GM23338 (cell line): Measurements from ENCODE around the gene TNFRSF6B. TPM values are rescaled to one million over a fixed set of nuclear protein-coding genes. Genes with fewer than 3 reads are reported as not detected.

Experiments used
- ATAC-seq: fragments of 200-7000 bp; cut with Tn5 transposase; 3 replicates; pipeline ENCODE4 v1.9.1; 2020
- DNase-seq: peaks from one replicate; pipeline ENCODE4 v3.0.0-alpha.2; 2015; ENCODE audit warnings: low spot score
- H2AFZ ChIP-seq: fragments of 200-600 bp; sonication (generic); 2 replicates; pipeline ENCODE4 v1.8.0; 2016; ENCODE audit warnings: antibody characterized with exemption, mild to moderate bottlenecking, moderate library complexity
- H3F3A ChIP-seq: fragments of 200-600 bp; sonication (generic); replicated peaks from 2 replicates; pipeline ENCODE4 v1.8.0; 2017; ENCODE audit warnings: antibody characterized with exemption, mixed run types, low read depth
- H3K27ac ChIP-seq: fragments of 200-600 bp; sonication (generic); 2 replicates; pipeline ENCODE4 v1.6.1; 2016; ENCODE audit warnings: low read depth
- H3K27me3 ChIP-seq: fragments of 200-600 bp; sonication (generic); 2 replicates; pipeline ENCODE4 v1.8.0; 2016; ENCODE audit warnings: mild to moderate bottlenecking, mixed run types, moderate library complexity; ENCODE audit not compliant: insufficient read depth
- H3K36me3 ChIP-seq: fragments of 200-600 bp; sonication (generic); 2 replicates; pipeline ENCODE4 v1.8.0; 2016; ENCODE audit warnings: mild to moderate bottlenecking; ENCODE audit not compliant: insufficient read depth
- H3K4me1 ChIP-seq: fragments of 200-600 bp; sonication (generic); 2 replicates; pipeline ENCODE4 v1.8.0; 2016; ENCODE audit warnings: mild to moderate bottlenecking, moderate library complexity; ENCODE audit not compliant: insufficient read depth
- H3K4me2 ChIP-seq: fragments of 200-600 bp; sonication (generic); 2 replicates; pipeline ENCODE4 v1.7.1; 2017; ENCODE audit warnings: mixed run types
- H3K4me3 ChIP-seq: fragments of 200-600 bp; sonication (generic); 2 replicates; pipeline ENCODE4 v1.6.1; 2016; ENCODE audit warnings: mixed run types
- H3K79me2 ChIP-seq: fragments of 200-600 bp; sonication (generic); replicated peaks from 2 replicates; pipeline ENCODE4 v1.8.0; 2017; ENCODE audit warnings: mild to moderate bottlenecking; ENCODE audit not compliant: insufficient read depth
- H3K9me2 ChIP-seq: fragments of 200-600 bp; sonication (generic); 2 replicates; pipeline ENCODE4 v1.8.0; 2017; ENCODE audit not compliant: insufficient read depth
- H4K20me1 ChIP-seq: fragments of 200-600 bp; sonication (generic); replicated peaks from 2 replicates; pipeline ENCODE4 v1.8.0; 2017; ENCODE audit warnings: mild to moderate bottlenecking; ENCODE audit not compliant: insufficient read depth
- H3K27ac Mint-ChIP-seq: 2 replicates; pipeline ENCODE4 v1.8.0; 2020; ENCODE audit warnings: inconsistent platforms, mild to moderate bottlenecking, moderate library complexity, mixed read lengths
- H3K27me3 Mint-ChIP-seq: 3 replicates; pipeline ENCODE4 v1.8.0; 2022; ENCODE audit warnings: low read depth, mild to moderate bottlenecking, moderate library complexity, mixed read lengths, inconsistent platforms; ENCODE audit not compliant: insufficient read depth, poor library complexity
- H3K36me3 Mint-ChIP-seq: 3 replicates; pipeline ENCODE4 v1.8.0; 2021; ENCODE audit warnings: low read depth, mild to moderate bottlenecking, inconsistent platforms, moderate library complexity, mixed read lengths
- H3K4me1 Mint-ChIP-seq: 3 replicates; pipeline ENCODE4 v1.8.0; 2020; ENCODE audit warnings: mild to moderate bottlenecking, inconsistent platforms, mixed read lengths
- H3K4me3 Mint-ChIP-seq: 3 replicates; pipeline ENCODE4 v1.8.0; 2021; ENCODE audit warnings: moderate library complexity, mild to moderate bottlenecking, inconsistent platforms, mixed read lengths
- H3K9me3 Mint-ChIP-seq: 3 replicates; pipeline ENCODE4 v1.8.0; 2020; ENCODE audit warnings: moderate library complexity, mild to moderate bottlenecking, inconsistent platforms, mixed read lengths
- CREB1 ChIP-seq: fragments of 250-450 bp; sonication (Bioruptor Pico); IDR thresholded peaks from 2 replicates; pipeline ENCODE4 v1.5.0; 2020; ENCODE audit warnings: low read depth, mild to moderate bottlenecking, moderate library complexity
- CTCF ChIP-seq, 2 experiments: fragments of 200-600 bp in 1 of 2; sonication (generic) in 1 of 2; conservative IDR thresholded peaks; 2 replicates each; pipeline versions ENCODE4 v1.5.1 to v1.6.1; 2016 to 2017; ENCODE audit warnings: antibody characterized with exemption in 2 of 2, low read depth in 2 of 2, mild to moderate bottlenecking in 2 of 2, moderate library complexity in 1 of 2
- ETS1 ChIP-seq: IDR thresholded peaks from 2 replicates; pipeline ENCODE4 v1.6.1; 2016; ENCODE audit warnings: antibody characterized with exemption
- EZH2 ChIP-seq: fragments of 200-600 bp; sonication (generic); IDR thresholded peaks from one replicate; pipeline ENCODE4 v1.8.0; 2017; ENCODE audit warnings: antibody characterized with exemption, mild to moderate bottlenecking, low read depth; ENCODE audit not compliant: unreplicated experiment
- EZH2phosphoT487 ChIP-seq: fragments of 200-600 bp; sonication (generic); IDR thresholded peaks from one replicate; pipeline ENCODE4 v1.8.1; 2018; ENCODE audit warnings: antibody characterized with exemption; ENCODE audit not compliant: unreplicated experiment
- POLR2AphosphoS5 ChIP-seq: IDR thresholded peaks from 2 replicates; pipeline ENCODE4 v1.6.1; 2016; ENCODE audit warnings: antibody characterized with exemption, low read depth
- STAT1 ChIP-seq: IDR thresholded peaks from one replicate; pipeline ENCODE4 v1.6.1; 2016; ENCODE audit warnings: antibody characterized with exemption; ENCODE audit not compliant: unreplicated experiment
- ZNF114 ChIP-seq: fragments of 250-450 bp; sonication (Bioruptor Pico); IDR thresholded peaks from 2 replicates; pipeline ENCODE4 v1.5.0; 2020; ENCODE audit warnings: mild to moderate bottlenecking, moderate library complexity
- ZNF331 ChIP-seq: fragments of 250-450 bp; sonication (Bioruptor Pico); IDR thresholded peaks from 2 replicates; pipeline ENCODE4 v1.5.0; 2020; ENCODE audit warnings: low read depth, mild to moderate bottlenecking, moderate library complexity
- polyA plus RNA-seq: library from polyadenylated mRNA; unstranded; fragments of >200 nt; fragmentation: Nextera tagmentation; extraction: Ambion mirVana; gene quantifications from 2 replicates; pipeline ENCODE4 v1.2.1, GENCODE V29; 2016
- total RNA-seq: library from RNA; depleted of rRNA; stranded (reverse); fragments of >200 nt; shearing (Covaris generic); gene quantifications from 2 replicates; pipeline ENCODE4 v1.2.3, GENCODE V29; 2014

Gene TNFRSF6B
- total and polyA plus RNA-seq, 2 experiments from 2014 or later, result 0.28 TPM; not detected in 1

- Histone ChIP-seq H3K9me2 (0 out of 2 replicates have a peak, but pooled peaks cover 5% of the 10 kb centered on the region), H4K20me1 (no peaks in the 10 kb centered on the region), H3K4me2 (peak within 1 kb of the TSS; percentile 82), H3K4me3 (peak within 1 kb of the TSS; percentile 63), H3F3A (peaks cover 15% of the 10 kb centered on the region), H3K36me3 (no peaks in the 10 kb centered on the region), H2AFZ (no peak within 1 kb of the TSS), H3K79me2 (no peaks in the 10 kb centered on the region), H3K4me1 (no peaks in the 10 kb centered on the region; the same call in 1 of the 2 replicates), H3K27me3 (peaks cover 6% of the 10 kb centered on the region), H3K27ac (no peak within 1 kb of the TSS)
- H3K9me3 Mint-ChIP-seq, result no peaks in the 10 kb centered on the region; the same call in 2 of the 3 replicates
- peaks cover 14% of the 10 kb centered on the region for H3K27me3 Mint-ChIP-seq
- no peak for ATAC-seq
- H3K4me3 Mint-ChIP-seq, result peak within 1 kb of the TSS; percentile 26; the same call in 1 of the 3 replicates
- DNase-seq, result no peak
- H3K27ac Mint-ChIP-seq, result no peak within 1 kb of the TSS
- peaks cover 10% of the 10 kb centered on the region for H3K36me3 Mint-ChIP-seq
- no peaks in the 10 kb centered on the region for H3K4me1 Mint-ChIP-seq
- TF ChIP-seq POLR2AphosphoS5 (no peak), ZNF114 (CRISPR knock-in tag) (no peak)
Observed at GRCh38 chr20:63735859-63736718, 39.6 kb downstream of the TNFRSF6B start, which contains the start of gene LIME1. TSS of gene LIME1 (plus strand) at chr20:63736664. CDS start at chr20:63737550, 886 bp downstream.

- Mint-ChIP-seq H3K4me3 (0 out of 3 replicates have a peak overlapping the region, but pooled peaks have one; percentile 26), H3K27ac (no peak overlapping the region), H3K36me3 (peaks cover 10% of the 10 kb centered on the region), H3K9me3 (no peaks in the 10 kb centered on the region; the same call in 2 of the 3 replicates), H3K4me1 (no peaks in the 10 kb centered on the region), H3K27me3 (peaks cover 14% of the 10 kb centered on the region)
- Histone ChIP-seq H3K36me3 (no peaks in the 10 kb centered on the region), H3K4me3 (peak overlapping the region; percentile 63), H4K20me1 (no peaks in the 10 kb centered on the region), H3F3A (peaks cover 10% of the 10 kb centered on the region), H2AFZ (no peak overlapping the region), H3K27me3 (peaks cover 6% of the 10 kb centered on the region), H3K4me1 (peaks cover 7% of the 10 kb centered on the region; the same call in 1 of the 2 replicates), H3K79me2 (no peaks in the 10 kb centered on the region), H3K9me2 (no peaks in the 10 kb centered on the region), H3K4me2 (peak overlapping the region; percentile 82), H3K27ac (no peak overlapping the region)
- DNase-seq, result peak; percentile 64
- peak; percentile 26 for ATAC-seq
- TF ChIP-seq STAT1 (no peak), ETS1 (no peak), ZNF114 (CRISPR knock-in tag) (no peak), EZH2phosphoT487 (no peak), CTCF (conservative IDR thresholded peaks at IDR 0.05; ENCODE audit: low read depth in 2 of 2) (no peak; a peak in 1 of 4 replicates), POLR2AphosphoS5 (no peak), ZNF331 (CRISPR knock-in tag) (no peak), CREB1 (CRISPR knock-in tag) (no peak), EZH2 (no peak)
Observed at GRCh38 chr20:63736893-63737694, 40.6 kb downstream of the TNFRSF6B start.
